LoVo (cell line): ENCODE data around the gene CDK5RAP2.

Source experiments
- DNase-seq: peaks from one replicate; pipeline ENCODE4 v3.0.0-alpha.2; 2016; ENCODE audit warnings: low spot score

Gene CDK5RAP2

DNA sequence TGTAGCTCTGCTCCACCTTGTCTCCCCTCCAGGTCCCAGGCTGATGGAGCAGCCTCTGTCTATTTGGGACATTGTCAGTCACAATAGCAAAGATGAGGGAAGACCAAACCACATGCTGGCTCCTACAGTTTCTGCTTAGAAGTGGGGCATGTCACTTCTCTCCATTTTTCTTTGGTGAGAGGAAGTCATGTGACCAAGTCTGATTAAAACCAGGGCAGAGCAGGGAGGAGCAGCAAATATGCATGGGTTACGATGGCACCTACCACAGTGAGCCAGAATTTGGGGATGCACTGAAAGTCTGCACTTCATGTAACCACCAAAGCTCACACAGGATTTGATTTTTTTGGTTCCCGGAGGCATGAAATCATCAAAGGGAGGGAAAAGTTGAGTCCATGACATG is 234.6 kb downstream of the CDK5RAP2 start:
- DNase-seq = no peak

DNA sequence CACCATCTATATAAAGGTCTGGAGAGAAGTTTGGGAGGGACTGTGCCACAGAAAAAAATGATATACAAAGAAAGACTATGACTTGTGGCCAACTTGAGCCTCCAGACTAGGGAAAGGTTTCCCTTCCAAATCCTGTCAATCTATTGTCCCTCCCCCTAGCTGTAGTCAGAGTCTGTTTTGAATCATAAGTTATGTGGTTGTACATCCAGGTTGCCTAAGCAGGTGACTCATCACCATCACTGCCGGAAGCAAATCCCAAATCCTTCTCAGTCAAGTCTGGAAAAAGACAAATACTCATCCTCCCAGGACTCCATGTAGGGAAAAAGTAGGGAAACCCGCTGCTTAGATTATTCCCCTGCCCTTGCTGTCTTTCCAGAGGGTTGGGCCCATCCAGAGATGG is 235.7 kb downstream of the CDK5RAP2 start:
- peak; percentile 36 for DNase-seq

DNA sequence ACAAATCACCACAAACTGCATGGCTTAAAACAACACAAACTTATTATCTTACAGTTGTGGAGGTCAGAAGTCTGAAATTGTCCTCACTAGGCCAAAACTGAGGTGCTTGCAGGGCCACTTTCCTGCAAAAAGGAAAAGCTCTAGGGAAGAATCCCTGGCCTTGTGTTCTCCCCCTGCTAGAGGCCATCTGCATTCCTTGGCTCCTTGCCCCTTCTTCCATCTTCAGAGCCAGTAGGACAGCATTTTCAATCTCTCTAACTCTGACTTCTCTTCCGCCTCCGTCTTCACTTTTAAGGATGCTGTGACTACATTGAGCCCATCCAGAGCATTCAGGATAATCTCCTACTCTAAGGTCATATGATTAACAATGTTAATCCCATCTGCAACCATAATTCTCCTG is 236.6 kb downstream of the CDK5RAP2 start:
- DNase-seq = no peak
